ENCODE measurements around the gene TCAP.

Gene TCAP

DNA sequence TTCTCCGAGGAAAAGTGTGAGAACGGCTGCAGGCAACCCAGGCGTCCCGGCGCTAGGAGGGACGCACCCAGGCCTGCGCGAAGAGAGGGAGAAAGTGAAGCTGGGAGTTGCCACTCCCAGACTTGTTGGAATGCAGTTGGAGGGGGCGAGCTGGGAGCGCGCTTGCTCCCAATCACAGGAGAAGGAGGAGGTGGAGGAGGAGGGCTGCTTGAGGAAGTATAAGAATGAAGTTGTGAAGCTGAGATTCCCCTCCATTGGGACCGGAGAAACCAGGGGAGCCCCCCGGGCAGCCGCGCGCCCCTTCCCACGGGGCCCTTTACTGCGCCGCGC lies 34.6 kb downstream of the TCAP start, which contains the start of gene ERBB2:
ERBB2 (plus strand) TSS at position 247 of the 330 bp plus-strand sequence. CDS start 175 bp downstream, outside the sequence.
- Mint-ChIP-seq H3K4me3 (peak within 1 kb of the TSS; percentile 43), H3K9me3 (no peaks in the 10 kb centered on the region), H3K36me3 (no peaks in the 10 kb centered on the region), H3K27ac (no peak within 1 kb of the TSS), H3K27me3 (peaks cover 74% of the 10 kb centered on the region), H3K4me1 (peaks cover 10% of the 10 kb centered on the region)
- CTCF ChIA-PET = interaction anchor here (1.0 kb wide), 1 partner anchor 11 kb away, joined by 3 read pairs; the partner anchor contains the start of gene PGAP3
- DNase-seq = no peak

DNA sequence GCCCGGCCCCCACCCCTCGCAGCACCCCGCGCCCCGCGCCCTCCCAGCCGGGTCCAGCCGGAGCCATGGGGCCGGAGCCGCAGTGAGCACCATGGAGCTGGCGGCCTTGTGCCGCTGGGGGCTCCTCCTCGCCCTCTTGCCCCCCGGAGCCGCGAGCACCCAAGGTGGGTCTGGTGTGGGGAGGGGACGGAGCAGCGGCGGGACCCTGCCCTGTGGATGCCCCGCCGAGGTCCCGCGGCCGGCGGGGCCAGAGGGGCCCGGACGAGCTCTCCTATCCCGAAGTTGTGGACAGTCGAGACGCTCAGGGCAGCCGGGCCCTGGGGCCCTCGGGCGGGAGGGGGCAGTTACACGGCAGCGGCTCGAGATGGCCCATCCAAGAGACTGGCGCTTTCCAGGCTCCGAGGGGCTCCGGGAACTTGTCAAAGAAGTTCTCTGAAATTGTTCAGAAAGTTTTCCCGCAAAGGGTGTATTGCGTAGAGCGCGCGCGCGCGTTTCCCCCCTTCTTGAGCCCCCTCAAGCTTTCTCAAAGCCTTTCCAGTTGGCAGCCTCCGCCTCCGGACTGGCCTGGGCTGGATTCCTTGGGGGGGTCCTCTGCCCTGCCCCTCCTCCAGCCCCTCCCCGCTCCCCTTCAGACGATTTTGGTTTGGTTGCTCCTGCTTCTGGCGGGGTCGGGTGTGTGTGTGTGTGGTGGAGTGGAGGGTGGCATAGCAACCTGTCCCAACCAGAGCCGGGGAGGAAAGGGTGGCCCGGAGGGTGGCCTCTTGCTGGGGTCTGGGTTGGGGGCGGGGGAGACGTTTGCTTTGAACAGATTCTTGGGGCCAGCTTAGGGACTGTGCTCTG lies 35.2 kb downstream of the TCAP start:
- no peaks in the 10 kb centered on the region for H3K36me3 Mint-ChIP-seq
- no peak for DNase-seq
- CTCF ChIA-PET = interaction anchor here (1.0 kb wide), 1 partner anchor 12 kb away, joined by 3 read pairs; the partner anchor contains the start of gene PGAP3
- H3K27ac Mint-ChIP-seq = no peak overlapping the region
- H3K4me3 Mint-ChIP-seq = no peak overlapping the region
- peaks cover 10% of the 10 kb centered on the region for H3K4me1 Mint-ChIP-seq
- peaks cover 74% of the 10 kb centered on the region for H3K27me3 Mint-ChIP-seq
- H3K9me3 Mint-ChIP-seq = no peaks in the 10 kb centered on the region

DNA sequence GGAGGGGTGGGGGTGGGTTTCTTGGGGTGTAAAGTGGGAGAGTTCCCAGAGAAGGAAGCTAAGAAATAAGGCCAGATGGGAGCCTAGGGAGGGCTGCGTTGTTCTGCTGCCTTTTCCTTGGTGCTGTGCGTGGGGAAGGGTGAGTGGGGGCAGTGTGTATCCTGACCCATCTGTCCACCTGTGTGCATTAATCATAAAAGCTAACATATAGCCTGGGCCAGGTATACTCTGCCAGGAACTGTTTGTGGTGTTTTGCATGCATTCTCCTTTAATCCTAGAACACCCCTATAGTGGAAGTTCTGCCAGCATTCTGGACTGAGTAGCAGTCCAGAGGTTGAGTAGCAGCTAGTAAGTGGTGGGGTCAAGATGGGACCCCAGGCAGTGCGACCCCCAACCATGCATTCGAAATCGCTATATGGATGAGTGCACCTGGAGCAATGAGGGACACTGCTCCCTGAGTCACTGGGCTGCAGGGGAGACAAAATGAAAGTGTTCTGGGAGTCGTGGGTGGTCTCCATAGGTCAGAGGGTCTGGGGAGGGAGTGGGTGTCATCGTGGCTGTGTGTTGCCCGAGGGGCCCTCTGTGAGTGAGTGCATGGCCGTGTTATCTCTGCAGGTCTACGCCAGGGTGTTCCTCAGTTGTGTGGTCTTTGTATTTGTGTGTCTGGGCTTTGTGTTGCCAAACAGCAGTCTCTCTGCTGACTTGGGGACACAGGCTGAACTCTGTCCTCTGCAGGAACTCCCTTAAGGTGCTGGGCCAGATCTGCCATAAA lies 36.0 kb downstream of the TCAP start:
- Mint-ChIP-seq H3K9me3 (no peaks in the 10 kb centered on the region), H3K4me1 (peaks cover 10% of the 10 kb centered on the region), H3K27ac (no peak overlapping the region), H3K4me3 (no peak overlapping the region), H3K36me3 (no peaks in the 10 kb centered on the region), H3K27me3 (peaks cover 83% of the 10 kb centered on the region)
- no peak for DNase-seq
- CTCF ChIA-PET = interaction anchor here (1.2 kb wide), 2 partner anchors 33 to 78 kb away, joined by 3 read pairs; partner anchors contain the start of gene PNMT

DNA sequence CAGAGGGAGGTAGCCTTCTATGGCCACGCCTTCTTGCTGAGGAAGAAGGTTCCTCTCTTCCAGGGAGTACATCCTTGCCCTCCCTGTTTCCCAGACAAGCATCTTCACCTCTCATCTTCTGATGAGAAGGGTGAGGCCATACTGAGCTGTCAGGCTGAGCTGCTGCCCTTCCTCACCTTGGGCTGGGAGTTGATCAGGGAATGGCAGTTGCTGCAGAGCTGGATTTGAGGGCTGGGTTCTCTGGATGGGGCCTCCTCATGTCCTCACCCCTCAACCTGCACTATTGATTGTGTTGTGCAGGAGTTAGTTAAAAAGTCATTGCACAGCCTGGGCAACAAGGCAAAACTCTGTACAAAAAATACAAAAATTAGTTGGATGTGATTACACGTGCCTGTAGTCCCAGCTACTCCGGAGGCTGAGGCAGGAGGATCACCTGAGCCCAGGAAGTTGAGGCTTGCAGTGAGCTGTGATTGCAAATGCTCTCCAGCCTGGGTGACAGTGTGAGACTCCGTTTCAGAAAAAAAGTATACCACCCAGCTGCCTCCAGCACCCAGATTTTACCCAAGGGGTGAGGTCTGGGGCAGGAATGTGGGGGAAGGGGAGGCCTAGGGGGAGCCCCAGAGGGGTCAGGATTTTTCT lies 36.8 kb downstream of the TCAP start:
- no peak overlapping the region for H3K4me3 Mint-ChIP-seq
- no peak for DNase-seq
- CTCF ChIA-PET = interaction anchor here (1.2 kb wide), 2 partner anchors 33 to 78 kb away, joined by 3 read pairs; partner anchors contain the start of gene PNMT
- H3K27ac Mint-ChIP-seq = no peak overlapping the region
- H3K36me3 Mint-ChIP-seq = no peaks in the 10 kb centered on the region
- H3K9me3 Mint-ChIP-seq = no peaks in the 10 kb centered on the region
- peaks cover 17% of the 10 kb centered on the region for H3K4me1 Mint-ChIP-seq
- peaks cover 78% of the 10 kb centered on the region for H3K27me3 Mint-ChIP-seq

DNA sequence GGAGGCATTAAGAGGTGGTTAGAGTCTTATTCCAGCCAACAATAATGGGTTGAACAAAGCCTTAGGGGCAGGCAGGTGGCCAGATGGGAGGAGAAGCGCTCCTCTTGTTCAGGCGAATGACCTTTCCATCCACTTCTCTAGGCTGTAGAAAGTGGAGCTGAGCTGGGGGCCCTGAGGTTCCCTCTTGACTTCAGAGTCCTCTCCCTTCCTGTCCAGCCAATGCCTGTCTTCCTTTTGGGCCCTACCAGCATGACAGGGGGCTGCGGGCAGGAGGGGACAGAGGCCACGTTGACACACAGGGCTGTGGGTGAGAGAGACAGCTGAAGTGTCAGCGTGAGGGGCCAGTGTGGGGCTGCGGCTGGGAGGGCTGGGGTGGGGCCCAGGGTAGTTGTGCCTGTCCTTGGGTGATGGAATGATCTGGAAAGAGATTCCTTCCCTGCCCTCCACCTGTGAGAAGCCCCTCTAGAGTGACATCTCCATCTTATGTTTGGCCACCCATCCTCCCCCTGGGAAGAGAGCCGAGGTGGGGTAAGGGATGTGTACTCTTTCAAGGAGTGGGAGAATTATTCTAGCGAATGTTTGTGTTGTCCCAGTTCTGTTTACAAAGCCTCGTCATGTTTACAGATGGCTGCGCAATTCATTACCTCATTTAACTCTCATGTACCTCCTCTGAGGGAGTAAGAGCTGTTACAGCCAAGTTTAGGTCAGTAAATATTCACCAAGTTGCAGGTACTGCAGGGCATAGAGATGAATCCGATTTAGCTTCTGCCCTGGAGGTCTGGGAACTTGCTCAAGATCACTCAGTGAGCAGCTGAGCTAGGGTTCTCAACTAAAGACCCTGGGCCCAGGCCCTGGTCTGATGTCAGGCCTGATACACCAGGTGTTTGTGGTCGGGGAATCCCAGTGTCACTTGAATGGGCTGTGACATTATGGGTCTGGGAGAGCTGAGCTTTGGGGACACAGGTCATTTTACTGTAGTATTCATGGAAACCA lies 38.0 kb downstream of the TCAP start:
- no peak for DNase-seq
- Mint-ChIP-seq H3K4me3 (no peak overlapping the region), H3K36me3 (no peaks in the 10 kb centered on the region)

DNA sequence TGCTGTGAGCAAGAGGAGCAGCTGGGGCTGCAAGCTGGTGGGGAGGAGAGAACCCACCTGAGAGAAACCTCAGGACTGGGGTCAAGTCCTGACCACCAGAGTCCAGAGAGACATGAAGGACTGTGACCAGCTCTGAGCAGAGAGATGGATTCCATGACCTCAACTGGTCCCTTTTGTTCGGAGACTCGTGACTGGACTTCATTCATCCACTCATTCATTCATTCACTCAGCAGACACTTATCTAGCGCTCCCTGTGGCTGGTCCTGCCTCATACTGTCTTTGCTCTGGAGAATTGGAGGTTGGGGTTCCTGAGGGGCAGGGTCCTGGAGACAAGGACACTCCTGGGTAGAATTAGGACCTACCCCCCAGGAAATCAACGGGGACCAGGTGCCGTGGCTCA lies 38.8 kb downstream of the TCAP start:
- peaks cover 35% of the 10 kb centered on the region for H3K4me1 Mint-ChIP-seq
- H3K36me3 Mint-ChIP-seq = no peaks in the 10 kb centered on the region
- peaks cover 60% of the 10 kb centered on the region for H3K27me3 Mint-ChIP-seq
- no peaks in the 10 kb centered on the region for H3K9me3 Mint-ChIP-seq
- no peak overlapping the region for H3K4me3 Mint-ChIP-seq
- DNase-seq = no peak
- CTCF ChIA-PET = no interaction called here
- H3K27ac Mint-ChIP-seq = no peak overlapping the region

More for the DNA sequence above, 38.0 kb downstream of the TCAP start:
- H3K27ac Mint-ChIP-seq = no peak overlapping the region
- peaks cover 30% of the 10 kb centered on the region for H3K4me1 Mint-ChIP-seq
- peaks cover 67% of the 10 kb centered on the region for H3K27me3 Mint-ChIP-seq
- CTCF ChIA-PET = no interaction called here
- no peaks in the 10 kb centered on the region for H3K9me3 Mint-ChIP-seq

DNA sequence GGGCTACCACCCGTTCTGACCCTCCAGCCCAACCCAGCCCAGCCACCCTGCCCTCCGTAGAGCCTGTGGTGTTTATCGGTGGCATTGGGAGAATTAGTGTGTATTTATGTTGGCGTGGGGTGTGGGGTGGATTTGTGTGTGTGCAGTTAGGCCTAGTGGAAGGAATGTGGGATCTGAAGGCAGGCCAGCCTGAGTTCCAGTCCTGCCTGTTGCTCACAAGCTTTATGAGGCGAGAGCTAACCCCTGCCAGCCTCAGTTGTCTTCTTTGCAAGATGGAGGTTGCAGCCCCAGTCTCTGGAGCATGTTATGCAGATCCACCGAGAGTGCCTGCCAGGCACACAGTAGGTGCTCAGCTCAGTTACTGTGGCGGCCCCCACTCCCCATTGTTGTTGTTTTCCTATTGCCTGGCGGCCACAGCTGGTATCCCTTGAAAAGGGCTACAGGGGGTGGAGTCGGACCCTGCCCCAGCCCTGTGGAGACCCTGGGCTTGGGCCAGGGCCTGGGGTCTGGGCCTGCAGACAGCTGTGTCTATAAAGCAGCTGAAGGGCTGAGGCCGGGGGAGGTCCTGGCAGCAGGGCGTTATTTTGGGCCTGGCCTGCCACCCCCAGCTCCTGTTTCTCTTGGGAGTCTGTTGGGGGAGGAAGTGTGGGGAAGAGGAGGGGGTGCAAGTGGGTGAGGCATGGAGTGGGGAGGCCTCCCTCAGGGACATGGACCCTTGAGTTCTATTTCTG lies 39.8 kb downstream of the TCAP start:
- peaks cover 37% of the 10 kb centered on the region for H3K4me1 Mint-ChIP-seq
- H3K27me3 Mint-ChIP-seq = peaks cover 49% of the 10 kb centered on the region
- no peaks in the 10 kb centered on the region for H3K9me3 Mint-ChIP-seq
- no peak overlapping the region for H3K27ac Mint-ChIP-seq
- CTCF ChIA-PET = no interaction called here
- DNase-seq = no peak
- no peak overlapping the region for H3K4me3 Mint-ChIP-seq
- H3K36me3 Mint-ChIP-seq = no peaks in the 10 kb centered on the region

DNA sequence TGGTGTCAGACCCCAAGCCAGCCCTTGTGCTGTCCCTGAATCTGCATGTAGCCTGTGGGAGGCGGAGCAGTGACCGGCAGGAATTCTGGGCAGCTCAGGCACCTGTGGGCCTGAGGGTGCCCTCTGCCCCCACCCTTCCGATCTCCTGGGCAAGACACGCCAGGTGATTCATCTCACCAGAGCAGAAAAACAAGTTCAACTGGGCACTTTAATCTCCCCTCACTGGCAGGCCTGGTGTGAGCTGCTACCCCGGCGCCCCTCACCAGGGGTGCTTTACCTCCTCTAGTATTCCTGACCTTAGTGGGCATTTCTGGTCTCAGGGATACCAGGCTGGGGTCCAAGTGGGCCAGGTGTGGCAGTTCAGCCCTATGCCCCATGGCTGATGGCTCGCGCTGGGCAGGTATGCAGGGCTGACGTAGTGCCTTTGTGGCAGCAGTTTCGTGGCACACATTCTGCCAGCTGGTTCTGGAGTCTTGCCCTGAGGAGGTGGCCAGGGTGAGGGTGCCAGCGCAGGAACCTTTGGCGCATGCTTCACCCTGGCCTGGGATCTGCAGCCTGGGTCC lies 40.7 kb downstream of the TCAP start:
- peaks cover 41% of the 10 kb centered on the region for H3K27me3 Mint-ChIP-seq
- H3K27ac Mint-ChIP-seq = no peak overlapping the region
- CTCF ChIA-PET = interaction anchor here (1.3 kb wide), 1 partner anchor 83 kb away, joined by 3 read pairs; no protein-coding TSS in a partner anchor
- H3K9me3 Mint-ChIP-seq = no peaks in the 10 kb centered on the region
- H3K4me1 Mint-ChIP-seq = peaks cover 36% of the 10 kb centered on the region
- no peaks in the 10 kb centered on the region for H3K36me3 Mint-ChIP-seq
- no peak for DNase-seq
- no peak overlapping the region for H3K4me3 Mint-ChIP-seq

DNA sequence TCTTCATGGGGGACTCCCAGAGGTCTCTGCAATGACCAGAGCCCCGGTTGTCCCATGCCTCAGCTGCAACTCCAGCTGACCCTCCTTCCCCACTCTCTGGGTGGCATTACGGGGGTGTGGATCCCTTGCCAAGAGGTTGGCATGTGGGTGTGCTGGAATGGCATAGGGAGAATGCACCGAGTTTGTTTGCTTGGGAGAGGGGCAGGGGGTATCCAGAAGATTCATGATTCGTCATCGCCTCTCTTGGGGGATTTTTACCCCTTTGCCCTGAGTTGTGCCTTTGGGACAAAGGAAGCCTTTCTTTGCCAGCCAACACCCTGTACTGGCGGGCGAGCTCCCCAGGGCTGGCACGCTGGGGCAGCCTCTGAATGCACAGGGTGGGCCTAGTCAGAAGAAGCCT lies 41.2 kb downstream of the TCAP start:
- DNase-seq = no peak
- CTCF ChIA-PET = interaction anchor here (1.3 kb wide), 1 partner anchor 84 kb away, joined by 3 read pairs; no protein-coding TSS in a partner anchor
- Mint-ChIP-seq H3K9me3 (no peaks in the 10 kb centered on the region), H3K4me3 (no peak overlapping the region), H3K27ac (peak overlapping the region; percentile 83), H3K36me3 (no peaks in the 10 kb centered on the region), H3K4me1 (peaks cover 35% of the 10 kb centered on the region), H3K27me3 (peaks cover 39% of the 10 kb centered on the region)

DNA sequence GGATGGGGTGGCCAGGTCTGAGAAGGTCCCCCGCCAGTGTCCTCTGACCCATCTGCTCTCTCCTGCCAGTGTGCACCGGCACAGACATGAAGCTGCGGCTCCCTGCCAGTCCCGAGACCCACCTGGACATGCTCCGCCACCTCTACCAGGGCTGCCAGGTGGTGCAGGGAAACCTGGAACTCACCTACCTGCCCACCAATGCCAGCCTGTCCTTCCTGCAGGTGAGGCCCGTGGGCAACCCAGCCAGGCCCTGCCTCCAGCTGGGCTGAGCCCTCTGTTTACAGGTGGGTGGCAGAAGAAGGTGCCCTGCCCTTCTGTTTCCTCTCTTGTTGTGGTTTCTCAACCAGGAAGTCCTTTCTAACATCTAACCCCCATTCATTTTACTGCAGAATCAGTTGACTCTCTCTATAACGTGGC lies 41.8 kb downstream of the TCAP start:
- H3K4me1 Mint-ChIP-seq = peaks cover 35% of the 10 kb centered on the region
- no peak overlapping the region for H3K4me3 Mint-ChIP-seq
- CTCF ChIA-PET = interaction anchor here (1.3 kb wide), 1 partner anchor 84 kb away, joined by 3 read pairs; no protein-coding TSS in a partner anchor
- peak overlapping the region; percentile 83 for H3K27ac Mint-ChIP-seq
- peaks cover 33% of the 10 kb centered on the region for H3K27me3 Mint-ChIP-seq
- H3K36me3 Mint-ChIP-seq = no peaks in the 10 kb centered on the region
- no peaks in the 10 kb centered on the region for H3K9me3 Mint-ChIP-seq
- DNase-seq = peak; percentile 53

DNA sequence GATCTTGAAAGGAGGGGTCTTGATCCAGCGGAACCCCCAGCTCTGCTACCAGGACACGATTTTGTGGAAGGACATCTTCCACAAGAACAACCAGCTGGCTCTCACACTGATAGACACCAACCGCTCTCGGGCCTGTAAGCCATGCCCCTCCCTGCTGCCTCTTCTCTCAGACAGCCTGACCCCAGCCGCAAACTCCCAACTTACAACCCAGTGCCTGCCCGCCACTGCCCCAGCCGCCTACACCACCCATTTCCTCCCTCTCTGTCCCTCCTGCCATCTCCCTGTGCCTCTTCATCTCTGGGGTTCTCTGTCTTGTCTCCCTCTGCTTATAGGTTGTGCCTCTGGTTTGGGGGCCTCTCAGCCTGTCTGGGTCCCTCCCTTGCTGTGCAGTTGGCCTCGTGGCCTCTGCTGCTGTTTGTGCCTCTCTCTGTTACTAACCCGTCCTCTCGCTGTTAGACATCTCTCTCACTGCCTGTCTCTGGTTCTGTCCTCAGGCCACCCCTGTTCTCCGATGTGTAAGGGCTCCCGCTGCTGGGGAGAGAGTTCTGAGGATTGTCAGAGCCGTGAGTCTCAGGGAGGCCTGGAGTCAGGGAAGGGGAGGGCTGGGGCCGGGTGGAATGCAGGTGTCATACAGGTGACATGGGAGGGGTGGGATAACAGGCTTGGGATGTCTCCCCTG lies 44.3 kb downstream of the TCAP start:
- H3K9me3 Mint-ChIP-seq = no peaks in the 10 kb centered on the region
- peaks cover 35% of the 10 kb centered on the region for H3K4me1 Mint-ChIP-seq
- no peak for DNase-seq
- H3K36me3 Mint-ChIP-seq = no peaks in the 10 kb centered on the region
- H3K27me3 Mint-ChIP-seq = peaks cover 13% of the 10 kb centered on the region
- CTCF ChIA-PET = interaction anchor here (1.4 kb wide), 1 partner anchor 87 kb away, joined by 5 read pairs; no protein-coding TSS in a partner anchor
- no peak overlapping the region for H3K4me3 Mint-ChIP-seq
- H3K27ac Mint-ChIP-seq = no peak overlapping the region
